WTC11 (cell line): ENCODE results near the gene HAND1. TPM values are rescaled to one million over a fixed set of nuclear protein-coding genes. Genes with fewer than 3 reads are reported as not detected.

Experiments used
- ATAC-seq: fragments of 200-7000 bp; cut with Tn5 transposase; 2 replicates; pipeline ENCODE4 v1.10.0; 2021; ENCODE audit warnings: mild to moderate bottlenecking, moderate library complexity
- CTCF ChIA-PET: fragments of 300-600 bp; sonication (Branson Sonifier 250); formaldehyde crosslinking; loops from one replicate; lab custom pipeline; 2021; ENCODE audit warnings: antibody characterized with exemption; lab: Charles Lee
- POLR2A ChIA-PET: fragments of 350-600 bp; sonication (Branson Sonifier 250); formaldehyde crosslinking; loops from one replicate; lab custom pipeline; 2021; ENCODE audit warnings: antibody characterized with exemption; lab: Charles Lee
- DNase-seq: peaks from one replicate; pipeline ENCODE4 v3.0.0; 2021; ENCODE audit warnings: low spot score
- H3K27ac Mint-ChIP-seq: 2 replicates; pipeline ENCODE4 v1.8.0; 2021; ENCODE audit warnings: mixed read lengths
- H3K27me3 Mint-ChIP-seq: 2 replicates; pipeline ENCODE4 v1.8.0; 2021; ENCODE audit warnings: low read depth, mild to moderate bottlenecking, moderate library complexity, mixed read lengths
- H3K36me3 Mint-ChIP-seq: 2 replicates; pipeline ENCODE4 v1.8.0; 2021; ENCODE audit warnings: mixed read lengths
- H3K4me1 Mint-ChIP-seq: 2 replicates; pipeline ENCODE4 v1.8.0; 2022; ENCODE audit warnings: mixed read lengths
- H3K4me3 Mint-ChIP-seq: 2 replicates; pipeline ENCODE4 v1.8.0; 2021; ENCODE audit warnings: mild to moderate bottlenecking, moderate library complexity, mixed read lengths
- H3K9me3 Mint-ChIP-seq: 2 replicates; pipeline ENCODE4 v1.8.0; 2021; ENCODE audit warnings: mixed read lengths
- ATF1 ChIP-seq: sonication (generic); formaldehyde crosslinking; IDR thresholded peaks from 2 replicates; pipeline ENCODE4 v1.8.1; 2023; ENCODE audit warnings: mild to moderate bottlenecking, moderate library complexity, missing genetic modification reagents
- CBFB ChIP-seq: sonication (generic); formaldehyde crosslinking; IDR thresholded peaks from 2 replicates; pipeline ENCODE4 v1.8.1; 2022; ENCODE audit warnings: mild to moderate bottlenecking, low read depth, missing genetic modification reagents
- CREB1 ChIP-seq: sonication (generic); formaldehyde crosslinking; IDR thresholded peaks from 2 replicates; pipeline ENCODE4 v1.8.0; 2023; ENCODE audit warnings: mild to moderate bottlenecking, missing genetic modification reagents
- EMX1 ChIP-seq: fragments of 250-450 bp; sonication (Bioruptor Pico); IDR thresholded peaks from 2 replicates; pipeline ENCODE4 v1.8.0; 2021; ENCODE audit warnings: mild to moderate bottlenecking
- FOXP1 ChIP-seq: sonication (generic); formaldehyde crosslinking; IDR thresholded peaks from 2 replicates; pipeline ENCODE4 v1.8.0; 2022; ENCODE audit warnings: missing genetic modification reagents, mild to moderate bottlenecking, moderate library complexity, borderline replicate concordance
- JAZF1 ChIP-seq: fragments of 250-450 bp; sonication (Bioruptor Pico); IDR thresholded peaks from 2 replicates; pipeline ENCODE4 v1.9.0; 2021; ENCODE audit warnings: moderate library complexity, mild to moderate bottlenecking, inconsistent platforms
- KAT7 ChIP-seq: sonication (generic); formaldehyde crosslinking; IDR thresholded peaks from 2 replicates; pipeline ENCODE4 v1.8.1; 2023; ENCODE audit warnings: missing genetic modification reagents, mild to moderate bottlenecking, borderline replicate concordance
- NFE2L1 ChIP-seq: sonication (generic); formaldehyde crosslinking; IDR thresholded peaks from 2 replicates; pipeline ENCODE4 v1.8.1; 2023; ENCODE audit warnings: missing genetic modification reagents
- NR2C2 ChIP-seq: sonication (generic); formaldehyde crosslinking; IDR thresholded peaks from 2 replicates; pipeline ENCODE4 v1.8.0; 2022; ENCODE audit warnings: mild to moderate bottlenecking, missing genetic modification reagents
- OVOL2 ChIP-seq: fragments of 250-450 bp; sonication (Bioruptor Pico); IDR thresholded peaks from 2 replicates; pipeline ENCODE4 v1.9.0; 2021; ENCODE audit warnings: mild to moderate bottlenecking, borderline replicate concordance
- SMAD4 ChIP-seq: sonication (generic); formaldehyde crosslinking; IDR thresholded peaks from 2 replicates; pipeline ENCODE4 v1.8.0; 2022; ENCODE audit warnings: mild to moderate bottlenecking, missing genetic modification reagents
- SOX15 ChIP-seq: fragments of 250-450 bp; sonication (Bioruptor Pico); IDR thresholded peaks from 2 replicates; pipeline ENCODE4 v1.9.0; 2021; ENCODE audit warnings: mild to moderate bottlenecking
- TEAD4 ChIP-seq: sonication (generic); formaldehyde crosslinking; IDR thresholded peaks from 2 replicates; pipeline ENCODE4 v1.8.0; 2022; ENCODE audit warnings: mild to moderate bottlenecking, missing genetic modification reagents
- ZNF121 ChIP-seq: sonication (generic); formaldehyde crosslinking; IDR thresholded peaks from 2 replicates; pipeline ENCODE4 v1.8.0; 2023; ENCODE audit warnings: missing genetic modification reagents
- ZNF416 ChIP-seq: fragments of 250-450 bp; sonication (Bioruptor Pico); IDR thresholded peaks from 2 replicates; pipeline ENCODE4 v1.9.0; 2021; ENCODE audit warnings: mild to moderate bottlenecking, inconsistent platforms
- total RNA-seq: library from RNA; stranded (reverse); gene quantifications from 3 replicates; pipeline ENCODE4 v1.2.3, GENCODE V29; 2021
- TF ChIP-seq, protein P1 (sequence below): sonication (generic); formaldehyde crosslinking; IDR thresholded peaks from 2 replicates; pipeline ENCODE4 v1.8.0; 2022; ENCODE audit warnings: mild to moderate bottlenecking, missing genetic modification reagents
- TF ChIP-seq, protein P2 (sequence below): fragments of 200-600 bp; IDR thresholded peaks from 2 replicates; pipeline ENCODE4 v1.8.0; 2022; ENCODE audit warnings: antibody characterized with exemption
- TF ChIP-seq, protein P3 (sequence below): fragments of 250-450 bp; sonication (Bioruptor Pico); IDR thresholded peaks from 2 replicates; pipeline ENCODE4 v1.9.0; 2021; ENCODE audit warnings: mild to moderate bottlenecking
- TF ChIP-seq, protein P4 (sequence below): sonication (generic); formaldehyde crosslinking; IDR thresholded peaks from 2 replicates; pipeline ENCODE4 v1.8.0; 2022; ENCODE audit warnings: mild to moderate bottlenecking, missing genetic modification reagents
- TF ChIP-seq, protein P5 (sequence below): fragments of 250-450 bp; sonication (Bioruptor Pico); IDR thresholded peaks from 2 replicates; pipeline ENCODE4 v1.9.0; 2021; ENCODE audit warnings: moderate library complexity, mild to moderate bottlenecking, inconsistent platforms, borderline replicate concordance
- TF ChIP-seq, protein P6 (sequence below): fragments of 250-450 bp; sonication (Bioruptor Pico); IDR thresholded peaks from 2 replicates; pipeline ENCODE4 v1.9.0; 2021; ENCODE audit warnings: mild to moderate bottlenecking
- TF ChIP-seq, protein P7 (sequence below): sonication (generic); formaldehyde crosslinking; IDR thresholded peaks from 2 replicates; pipeline ENCODE4 v1.8.0; 2023; ENCODE audit warnings: mild to moderate bottlenecking, missing genetic modification reagents

The HAND1 gene
- total RNA-seq, 1 experiment from 2014 or later, result not detected

DNA sequence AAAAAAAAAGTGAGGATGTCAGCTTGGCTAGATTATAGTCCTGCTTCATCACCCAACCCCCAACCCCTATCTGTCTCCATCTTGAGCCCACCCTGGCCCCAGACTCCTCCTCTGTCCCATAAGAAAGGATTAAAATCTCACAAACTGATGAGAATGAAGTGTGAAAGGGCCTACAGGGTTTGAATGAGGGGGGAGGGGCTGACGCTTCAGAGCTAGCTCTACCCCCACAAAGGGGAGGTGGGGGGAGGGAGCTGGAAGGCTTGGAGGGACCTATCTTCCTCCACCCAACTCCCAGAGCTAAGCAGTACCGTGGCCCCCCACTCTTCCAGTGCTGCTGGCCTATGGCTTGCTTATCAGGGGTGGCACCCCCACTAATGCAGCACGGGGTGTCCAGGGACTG is 43.7 kb upstream of the HAND1 start (continued):
- no peak for TF ChIP-seq OVOL2 (CRISPR knock-in tag)
- no peak for TF ChIP-seq CBFB (CRISPR knock-in tag)
- no peak for TF ChIP-seq JAZF1 (CRISPR knock-in tag)
- TF ChIP-seq, protein P1, sequence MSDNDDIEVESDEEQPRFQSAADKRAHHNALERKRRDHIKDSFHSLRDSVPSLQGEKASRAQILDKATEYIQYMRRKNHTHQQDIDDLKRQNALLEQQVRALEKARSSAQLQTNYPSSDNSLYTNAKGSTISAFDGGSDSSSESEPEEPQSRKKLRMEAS (CRISPR knock-in tag), result no peak
- TF ChIP-seq SMAD4 (CRISPR knock-in tag), result no peak
- TF ChIP-seq, protein P2, sequence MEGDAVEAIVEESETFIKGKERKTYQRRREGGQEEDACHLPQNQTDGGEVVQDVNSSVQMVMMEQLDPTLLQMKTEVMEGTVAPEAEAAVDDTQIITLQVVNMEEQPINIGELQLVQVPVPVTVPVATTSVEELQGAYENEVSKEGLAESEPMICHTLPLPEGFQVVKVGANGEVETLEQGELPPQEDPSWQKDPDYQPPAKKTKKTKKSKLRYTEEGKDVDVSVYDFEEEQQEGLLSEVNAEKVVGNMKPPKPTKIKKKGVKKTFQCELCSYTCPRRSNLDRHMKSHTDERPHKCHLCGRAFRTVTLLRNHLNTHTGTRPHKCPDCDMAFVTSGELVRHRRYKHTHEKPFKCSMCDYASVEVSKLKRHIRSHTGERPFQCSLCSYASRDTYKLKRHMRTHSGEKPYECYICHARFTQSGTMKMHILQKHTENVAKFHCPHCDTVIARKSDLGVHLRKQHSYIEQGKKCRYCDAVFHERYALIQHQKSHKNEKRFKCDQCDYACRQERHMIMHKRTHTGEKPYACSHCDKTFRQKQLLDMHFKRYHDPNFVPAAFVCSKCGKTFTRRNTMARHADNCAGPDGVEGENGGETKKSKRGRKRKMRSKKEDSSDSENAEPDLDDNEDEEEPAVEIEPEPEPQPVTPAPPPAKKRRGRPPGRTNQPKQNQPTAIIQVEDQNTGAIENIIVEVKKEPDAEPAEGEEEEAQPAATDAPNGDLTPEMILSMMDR, result no peak
- TF ChIP-seq ZNF416 (CRISPR knock-in tag), result no peak

DNA sequence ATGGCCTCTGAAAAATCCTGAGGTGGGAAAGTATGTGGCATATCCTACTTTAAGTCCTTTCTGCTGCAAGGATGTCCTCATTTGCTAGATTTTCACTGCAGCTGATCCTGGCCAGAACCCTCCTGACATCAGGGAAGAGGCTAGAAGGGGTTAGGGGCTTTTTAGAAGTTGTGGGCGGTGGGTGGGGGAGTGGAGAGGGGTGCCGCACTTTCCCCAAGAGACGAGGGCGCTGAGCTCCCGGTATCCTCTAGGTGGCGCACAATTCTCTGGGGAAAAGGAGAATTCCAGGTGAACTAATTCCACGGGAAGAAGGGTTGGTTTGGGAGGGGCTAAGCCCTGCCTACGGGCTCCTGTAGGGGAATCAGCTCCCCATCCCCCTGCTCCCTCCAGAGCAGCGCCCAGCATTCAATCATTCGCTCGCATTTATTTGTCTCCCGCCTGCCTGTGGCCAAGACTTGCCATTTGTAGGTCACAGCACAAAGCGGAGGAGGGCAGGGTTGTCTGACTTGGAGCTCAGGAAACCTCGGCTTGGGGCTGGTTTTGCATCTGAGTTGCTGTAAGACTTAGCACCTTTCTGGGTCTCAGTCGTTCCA is 42.9 kb upstream of the HAND1 start:
- H3K4me1 Mint-ChIP-seq, result peaks cover 22% of the 10 kb centered on the region
- ChIA-PET CTCF (interaction anchor here (0.6 to 3.6 kb wide), 54 partner anchors 9 to 449 kb away, joined by 3 to 82 read pairs (median 5); partner anchors contain the start of genes CNOT8, FAXDC2, GALNT10 and HAND1), POLR2A (interaction anchor here (0.6 to 1.4 kb wide), 4 partner anchors 10 to 507 kb away, joined by 3 to 5 read pairs (median 4); no protein-coding TSS in a partner anchor)
- peak; percentile 91 for DNase-seq
- H3K36me3 Mint-ChIP-seq, result no peaks in the 10 kb centered on the region
- H3K27ac Mint-ChIP-seq, result peak overlapping the region; percentile 92
- peak; percentile 95 for ATAC-seq
- peaks cover 32% of the 10 kb centered on the region for H3K27me3 Mint-ChIP-seq
- H3K4me3 Mint-ChIP-seq, result peak overlapping the region; percentile 77
- no peaks in the 10 kb centered on the region for H3K9me3 Mint-ChIP-seq
- no peak for TF ChIP-seq ATF1
- no peak for TF ChIP-seq CBFB (CRISPR knock-in tag)
- no peak for TF ChIP-seq NFE2L1 (CRISPR knock-in tag)
- TF ChIP-seq, protein P3, sequence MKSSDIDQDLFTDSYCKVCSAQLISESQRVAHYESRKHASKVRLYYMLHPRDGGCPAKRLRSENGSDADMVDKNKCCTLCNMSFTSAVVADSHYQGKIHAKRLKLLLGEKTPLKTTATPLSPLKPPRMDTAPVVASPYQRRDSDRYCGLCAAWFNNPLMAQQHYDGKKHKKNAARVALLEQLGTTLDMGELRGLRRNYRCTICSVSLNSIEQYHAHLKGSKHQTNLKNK (CRISPR knock-in tag), result no peak
- TF ChIP-seq KAT7 (CRISPR knock-in tag), result no peak
- TF ChIP-seq, protein P4, sequence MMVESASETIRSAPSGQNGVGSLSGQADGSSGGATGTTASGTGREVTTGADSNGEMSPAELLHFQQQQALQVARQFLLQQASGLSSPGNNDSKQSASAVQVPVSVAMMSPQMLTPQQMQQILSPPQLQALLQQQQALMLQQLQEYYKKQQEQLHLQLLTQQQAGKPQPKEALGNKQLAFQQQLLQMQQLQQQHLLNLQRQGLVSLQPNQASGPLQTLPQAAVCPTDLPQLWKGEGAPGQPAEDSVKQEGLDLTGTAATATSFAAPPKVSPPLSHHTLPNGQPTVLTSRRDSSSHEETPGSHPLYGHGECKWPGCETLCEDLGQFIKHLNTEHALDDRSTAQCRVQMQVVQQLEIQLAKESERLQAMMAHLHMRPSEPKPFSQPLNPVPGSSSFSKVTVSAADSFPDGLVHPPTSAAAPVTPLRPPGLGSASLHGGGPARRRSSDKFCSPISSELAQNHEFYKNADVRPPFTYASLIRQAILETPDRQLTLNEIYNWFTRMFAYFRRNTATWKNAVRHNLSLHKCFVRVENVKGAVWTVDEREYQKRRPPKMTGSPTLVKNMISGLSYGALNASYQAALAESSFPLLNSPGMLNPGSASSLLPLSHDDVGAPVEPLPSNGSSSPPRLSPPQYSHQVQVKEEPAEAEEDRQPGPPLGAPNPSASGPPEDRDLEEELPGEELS (CRISPR knock-in tag), result no peak
- no peak for TF ChIP-seq TEAD4 (CRISPR knock-in tag)
- TF ChIP-seq, protein P5, sequence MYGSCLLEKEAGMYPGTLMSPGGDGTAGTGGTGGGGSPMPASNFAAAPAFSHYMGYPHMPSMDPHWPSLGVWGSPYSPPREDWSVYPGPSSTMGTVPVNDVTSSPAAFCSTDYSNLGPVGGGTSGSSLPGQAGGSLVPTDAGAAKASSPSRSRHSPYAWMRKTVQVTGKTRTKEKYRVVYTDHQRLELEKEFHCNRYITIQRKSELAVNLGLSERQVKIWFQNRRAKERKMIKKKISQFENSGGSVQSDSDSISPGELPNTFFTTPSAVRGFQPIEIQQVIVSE (CRISPR knock-in tag), result no peak
- TF ChIP-seq ZNF121 (CRISPR knock-in tag), result no peak
- TF ChIP-seq, protein P6, sequence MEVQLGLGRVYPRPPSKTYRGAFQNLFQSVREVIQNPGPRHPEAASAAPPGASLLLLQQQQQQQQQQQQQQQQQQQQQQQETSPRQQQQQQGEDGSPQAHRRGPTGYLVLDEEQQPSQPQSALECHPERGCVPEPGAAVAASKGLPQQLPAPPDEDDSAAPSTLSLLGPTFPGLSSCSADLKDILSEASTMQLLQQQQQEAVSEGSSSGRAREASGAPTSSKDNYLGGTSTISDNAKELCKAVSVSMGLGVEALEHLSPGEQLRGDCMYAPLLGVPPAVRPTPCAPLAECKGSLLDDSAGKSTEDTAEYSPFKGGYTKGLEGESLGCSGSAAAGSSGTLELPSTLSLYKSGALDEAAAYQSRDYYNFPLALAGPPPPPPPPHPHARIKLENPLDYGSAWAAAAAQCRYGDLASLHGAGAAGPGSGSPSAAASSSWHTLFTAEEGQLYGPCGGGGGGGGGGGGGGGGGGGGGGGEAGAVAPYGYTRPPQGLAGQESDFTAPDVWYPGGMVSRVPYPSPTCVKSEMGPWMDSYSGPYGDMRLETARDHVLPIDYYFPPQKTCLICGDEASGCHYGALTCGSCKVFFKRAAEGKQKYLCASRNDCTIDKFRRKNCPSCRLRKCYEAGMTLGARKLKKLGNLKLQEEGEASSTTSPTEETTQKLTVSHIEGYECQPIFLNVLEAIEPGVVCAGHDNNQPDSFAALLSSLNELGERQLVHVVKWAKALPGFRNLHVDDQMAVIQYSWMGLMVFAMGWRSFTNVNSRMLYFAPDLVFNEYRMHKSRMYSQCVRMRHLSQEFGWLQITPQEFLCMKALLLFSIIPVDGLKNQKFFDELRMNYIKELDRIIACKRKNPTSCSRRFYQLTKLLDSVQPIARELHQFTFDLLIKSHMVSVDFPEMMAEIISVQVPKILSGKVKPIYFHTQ (CRISPR knock-in tag), result no peak
- no peak for TF ChIP-seq SOX15 (CRISPR knock-in tag)
- TF ChIP-seq, protein P2, result peak; percentile 79
- TF ChIP-seq NR2C2 (CRISPR knock-in tag), result no peak
- no peak for TF ChIP-seq CREB1 (CRISPR knock-in tag)
- TF ChIP-seq, protein P7, sequence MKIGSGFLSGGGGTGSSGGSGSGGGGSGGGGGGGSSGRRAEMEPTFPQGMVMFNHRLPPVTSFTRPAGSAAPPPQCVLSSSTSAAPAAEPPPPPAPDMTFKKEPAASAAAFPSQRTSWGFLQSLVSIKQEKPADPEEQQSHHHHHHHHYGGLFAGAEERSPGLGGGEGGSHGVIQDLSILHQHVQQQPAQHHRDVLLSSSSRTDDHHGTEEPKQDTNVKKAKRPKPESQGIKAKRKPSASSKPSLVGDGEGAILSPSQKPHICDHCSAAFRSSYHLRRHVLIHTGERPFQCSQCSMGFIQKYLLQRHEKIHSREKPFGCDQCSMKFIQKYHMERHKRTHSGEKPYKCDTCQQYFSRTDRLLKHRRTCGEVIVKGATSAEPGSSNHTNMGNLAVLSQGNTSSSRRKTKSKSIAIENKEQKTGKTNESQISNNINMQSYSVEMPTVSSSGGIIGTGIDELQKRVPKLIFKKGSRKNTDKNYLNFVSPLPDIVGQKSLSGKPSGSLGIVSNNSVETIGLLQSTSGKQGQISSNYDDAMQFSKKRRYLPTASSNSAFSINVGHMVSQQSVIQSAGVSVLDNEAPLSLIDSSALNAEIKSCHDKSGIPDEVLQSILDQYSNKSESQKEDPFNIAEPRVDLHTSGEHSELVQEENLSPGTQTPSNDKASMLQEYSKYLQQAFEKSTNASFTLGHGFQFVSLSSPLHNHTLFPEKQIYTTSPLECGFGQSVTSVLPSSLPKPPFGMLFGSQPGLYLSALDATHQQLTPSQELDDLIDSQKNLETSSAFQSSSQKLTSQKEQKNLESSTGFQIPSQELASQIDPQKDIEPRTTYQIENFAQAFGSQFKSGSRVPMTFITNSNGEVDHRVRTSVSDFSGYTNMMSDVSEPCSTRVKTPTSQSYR (CRISPR knock-in tag), result peak; percentile 46; the same call in 1 of the 2 replicates
- no peak for TF ChIP-seq FOXP1 (CRISPR knock-in tag)
- no peak for TF ChIP-seq EMX1 (CRISPR knock-in tag)
